ENCODE data around the gene KCNK3.

DNA sequence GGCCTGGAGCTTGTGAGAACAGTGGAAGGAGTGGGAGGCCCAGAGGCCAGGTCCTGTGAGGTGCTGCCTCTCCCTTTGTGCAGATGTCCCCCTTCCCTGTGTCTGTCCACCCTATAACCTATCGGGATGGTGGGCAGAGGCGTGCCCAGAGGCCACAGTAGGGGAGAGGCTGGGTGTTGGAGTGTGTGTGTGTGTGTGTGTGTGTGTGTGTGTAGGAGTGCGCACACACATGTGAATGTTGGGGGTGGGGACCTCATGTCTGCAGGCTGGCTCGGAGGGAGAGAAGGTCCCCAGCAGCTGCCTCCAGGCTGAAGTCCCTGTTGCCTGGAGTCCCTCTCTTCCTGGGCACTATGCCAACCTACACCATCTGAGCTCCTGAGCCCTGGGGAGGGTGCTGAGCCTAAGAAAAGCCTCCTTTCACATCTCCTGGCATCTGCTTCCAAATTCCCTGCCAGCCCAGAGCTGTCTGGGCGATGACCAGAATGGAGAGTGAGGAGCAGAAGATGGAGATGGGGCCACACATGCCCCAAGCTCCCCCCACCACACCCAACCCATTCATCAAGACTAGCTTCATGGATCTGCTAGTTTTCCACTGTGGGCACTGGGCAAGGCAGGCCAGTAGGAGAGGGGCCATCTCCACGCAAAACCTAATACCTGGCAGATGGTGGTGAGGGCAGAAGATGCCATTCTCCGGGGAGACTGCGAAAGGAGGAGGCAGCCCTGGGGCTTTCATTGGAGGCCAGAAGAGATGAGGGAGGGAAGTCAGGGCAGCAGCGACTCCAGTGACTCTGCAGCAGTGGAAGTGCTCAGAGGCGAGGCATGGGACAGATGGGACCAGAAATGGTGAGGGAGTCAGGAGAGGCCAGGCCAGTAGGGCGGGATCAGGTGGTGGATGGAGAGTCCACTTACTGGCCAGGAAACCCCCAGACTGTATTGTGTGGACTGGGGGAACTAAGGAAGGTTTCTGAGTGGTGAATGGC, 20.3 kb downstream of the KCNK3 start:
- TF ChIP-seq, protein P1, sequence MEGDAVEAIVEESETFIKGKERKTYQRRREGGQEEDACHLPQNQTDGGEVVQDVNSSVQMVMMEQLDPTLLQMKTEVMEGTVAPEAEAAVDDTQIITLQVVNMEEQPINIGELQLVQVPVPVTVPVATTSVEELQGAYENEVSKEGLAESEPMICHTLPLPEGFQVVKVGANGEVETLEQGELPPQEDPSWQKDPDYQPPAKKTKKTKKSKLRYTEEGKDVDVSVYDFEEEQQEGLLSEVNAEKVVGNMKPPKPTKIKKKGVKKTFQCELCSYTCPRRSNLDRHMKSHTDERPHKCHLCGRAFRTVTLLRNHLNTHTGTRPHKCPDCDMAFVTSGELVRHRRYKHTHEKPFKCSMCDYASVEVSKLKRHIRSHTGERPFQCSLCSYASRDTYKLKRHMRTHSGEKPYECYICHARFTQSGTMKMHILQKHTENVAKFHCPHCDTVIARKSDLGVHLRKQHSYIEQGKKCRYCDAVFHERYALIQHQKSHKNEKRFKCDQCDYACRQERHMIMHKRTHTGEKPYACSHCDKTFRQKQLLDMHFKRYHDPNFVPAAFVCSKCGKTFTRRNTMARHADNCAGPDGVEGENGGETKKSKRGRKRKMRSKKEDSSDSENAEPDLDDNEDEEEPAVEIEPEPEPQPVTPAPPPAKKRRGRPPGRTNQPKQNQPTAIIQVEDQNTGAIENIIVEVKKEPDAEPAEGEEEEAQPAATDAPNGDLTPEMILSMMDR (IDR thresholded peaks at IDR 0.05; ENCODE audit: low read length): no peak
- no peak for TF ChIP-seq EZH2phosphoT487 (IDR thresholded peaks at IDR 0.05; ENCODE audit: low read length)
- TF ChIP-seq EZH2 (optimal IDR thresholded peaks at IDR 0.05; ENCODE audit: low read depth, low read length): no peak
